Activated CD8-positive, alpha-beta memory T cell treated with anti-CD3 and anti-CD28 coated beads for 1 hour (primary cell): ENCODE data around the gene RAP1GAP.

ENCODE experiments used
- DNase-seq, 2 donors: peaks; one replicate each; pipeline ENCODE4 v3.0.0-alpha.2; 2020; ENCODE audit warnings: low read depth in 1 of 2; ENCODE audit errors: extremely low read depth in 1 of 2

The RAP1GAP gene

GRCh38 chr1:21630571-21631343 lies 38.4 kb downstream of the RAP1GAP start:
- no peak for DNase-seq

GRCh38 chr1:21629971-21630370 lies 39.2 kb downstream of the RAP1GAP start:
- DNase-seq: no peak

GRCh38 chr1:21628798-21629393 lies 40.3 kb downstream of the RAP1GAP start:
- DNase-seq: no peak

GRCh38 chr1:21626921-21627339 lies 42.2 kb downstream of the RAP1GAP start:
- DNase-seq: no peak

- DNase-seq: no peak
Observed at GRCh38 chr1:21625390-21626190, 43.6 kb downstream of the RAP1GAP start.

- no peak for DNase-seq
Observed at GRCh38 chr1:21624571-21625389, 44.4 kb downstream of the RAP1GAP start.

GRCh38 chr1:21623410-21623961 lies 45.7 kb downstream of the RAP1GAP start:
- DNase-seq: no peak

GRCh38 chr1:21622466-21623315 lies 46.5 kb downstream of the RAP1GAP start:
- peak in 1 of 2 donors; percentile 24 for DNase-seq

- DNase-seq: no peak
Observed at GRCh38 chr1:21621761-21622436, 47.3 kb downstream of the RAP1GAP start.

GRCh38 chr1:21621051-21621450 lies 48.1 kb downstream of the RAP1GAP start:
- DNase-seq: no peak

GRCh38 chr1:21620496-21620895 lies 48.7 kb downstream of the RAP1GAP start:
- no peak for DNase-seq

GRCh38 chr1:21620011-21620410 lies 49.1 kb downstream of the RAP1GAP start:
- no peak for DNase-seq

- DNase-seq: no peak
Observed at GRCh38 chr1:21619375-21619947, 49.7 kb downstream of the RAP1GAP start.

GRCh38 chr1:21618561-21619374 lies 50.4 kb downstream of the RAP1GAP start:
- DNase-seq: no peak

- no peak for DNase-seq
Observed at GRCh38 chr1:21618059-21618458, 51.1 kb downstream of the RAP1GAP start.

GRCh38 chr1:21617126-21617738 lies 51.9 kb downstream of the RAP1GAP start:
- no peak for DNase-seq

GRCh38 chr1:21616372-21616771 lies 52.8 kb downstream of the RAP1GAP start:
- no peak for DNase-seq
